Stromal cell of bone marrow (primary cell): ENCODE measurements around the gene PLS1.
"Not testable (repeated sequence)": the region's sequence is repeated elsewhere in the genome, so short reads cannot be mapped to it uniquely, and the experiment has no call there.

Experiments used
- DNase-seq: peaks from one replicate; pipeline ENCODE4 v3.0.0-alpha.2; 2012; ENCODE audit warnings: low read depth

Gene PLS1

DNA sequence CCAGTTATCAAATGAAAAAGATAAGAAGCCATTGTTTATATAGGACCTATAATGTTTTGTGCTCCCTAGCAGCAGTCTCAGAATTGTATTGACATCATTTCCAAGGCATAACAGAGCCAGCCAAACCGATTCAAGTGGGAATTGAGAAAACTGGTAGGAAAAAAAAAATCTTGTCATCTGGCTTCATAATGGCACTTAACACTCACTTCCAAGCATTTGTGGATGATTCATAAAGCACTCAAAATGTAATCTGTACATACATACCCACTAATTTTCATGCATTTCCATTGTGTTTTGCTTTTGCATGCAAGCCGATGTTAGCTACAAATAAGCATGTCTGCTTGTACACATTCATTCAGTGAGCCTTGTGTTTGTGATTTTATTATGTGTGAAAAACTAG is 109.0 kb downstream of the PLS1 start:
- DNase-seq = peak; percentile 18

GRCh38 chr3:142706321-142707127 is 110.3 kb downstream of the PLS1 start:
- no peak for DNase-seq

DNA sequence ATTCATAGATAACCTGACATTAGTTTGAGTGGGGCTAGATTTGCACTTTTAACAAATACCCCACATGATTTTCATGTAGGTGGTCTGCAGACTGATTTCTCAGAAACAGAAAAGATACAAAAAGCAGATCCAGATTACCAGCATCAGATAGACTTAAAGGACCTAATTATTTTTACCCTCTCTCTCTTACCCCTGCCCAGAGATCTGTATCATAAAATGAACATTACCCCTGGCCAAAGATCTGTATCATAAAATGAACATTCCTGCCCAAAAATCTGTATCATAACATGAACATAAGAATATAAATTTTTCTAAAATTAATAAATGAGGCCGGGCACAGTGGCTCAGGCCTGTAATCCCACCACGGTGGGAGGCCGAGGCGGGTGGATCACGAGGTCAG is 113.0 kb downstream of the PLS1 start:
- no peak for DNase-seq

GRCh38 chr3:142714882-142715281 is 118.7 kb downstream of the PLS1 start:
- not testable (repeated sequence) for DNase-seq

DNA sequence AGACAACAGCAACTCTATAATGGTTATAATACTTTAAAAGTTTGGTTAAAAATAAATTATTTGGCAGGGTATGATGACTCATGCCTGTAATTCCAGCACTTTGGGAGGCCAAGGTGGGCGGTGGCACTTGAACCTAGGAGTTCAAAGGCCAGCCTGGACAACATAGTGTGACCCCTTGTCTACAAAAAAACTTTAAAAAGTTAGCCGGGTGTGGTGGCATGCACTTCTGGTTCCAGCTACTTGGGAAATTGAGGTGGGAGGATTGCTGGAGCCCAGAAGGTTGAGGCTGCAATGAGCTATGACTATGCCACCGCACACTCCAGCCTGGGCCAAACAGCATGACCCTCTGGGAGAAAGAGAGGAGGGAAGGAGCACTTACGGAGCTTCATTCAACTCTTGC is 119.9 kb downstream of the PLS1 start:
- no peak for DNase-seq

DNA sequence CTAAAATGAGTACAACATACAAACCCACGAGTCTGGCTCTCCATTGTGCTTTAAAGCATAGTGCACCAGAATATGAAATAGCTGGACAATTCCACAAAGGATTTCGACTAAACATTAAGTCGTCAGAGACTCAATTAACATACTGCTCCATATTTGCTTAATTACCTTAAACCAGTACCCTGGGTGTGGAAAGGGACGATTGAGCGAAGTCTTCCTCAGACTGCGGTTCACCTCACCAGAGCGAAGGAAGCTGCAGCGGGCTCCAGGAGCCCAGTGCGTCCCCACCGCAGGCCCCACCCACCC is 127.4 kb downstream of the PLS1 start:
- no peak for DNase-seq

- peak; percentile 47 for DNase-seq
These were observed 127.9 kb downstream of the PLS1 start, which contains the start of gene TRPC1 for GRCh38 chr3:142723968-142724681. Gene TRPC1, plus strand, starts transcription at chr3:142724034. Its CDS starts 526 bp downstream, at chr3:142724560.

GRCh38 chr3:142724682-142725356 is 128.6 kb downstream of the PLS1 start:
- no peak for DNase-seq

DNA sequence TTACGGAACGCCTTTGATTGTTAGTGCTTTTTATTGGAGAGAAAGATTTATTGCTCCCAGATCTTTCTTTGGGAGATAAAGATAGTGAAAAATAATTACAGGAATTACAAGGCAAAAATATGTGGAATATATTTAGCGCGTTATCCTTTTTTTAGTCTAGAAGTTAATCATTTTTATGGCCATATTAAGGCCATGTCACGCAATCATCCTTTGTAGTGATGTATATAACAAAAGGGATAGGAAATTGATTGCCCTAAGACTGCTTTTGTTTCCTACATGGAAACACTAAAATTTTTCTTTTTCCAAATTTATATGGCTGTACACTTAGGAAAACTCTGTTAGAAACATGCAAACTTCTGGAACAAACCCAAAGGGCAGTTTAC is 129.2 kb downstream of the PLS1 start:
- DNase-seq = no peak

- DNase-seq = no peak
These were observed 129.8 kb downstream of the PLS1 start for GRCh38 chr3:142726017-142726416.

DNA sequence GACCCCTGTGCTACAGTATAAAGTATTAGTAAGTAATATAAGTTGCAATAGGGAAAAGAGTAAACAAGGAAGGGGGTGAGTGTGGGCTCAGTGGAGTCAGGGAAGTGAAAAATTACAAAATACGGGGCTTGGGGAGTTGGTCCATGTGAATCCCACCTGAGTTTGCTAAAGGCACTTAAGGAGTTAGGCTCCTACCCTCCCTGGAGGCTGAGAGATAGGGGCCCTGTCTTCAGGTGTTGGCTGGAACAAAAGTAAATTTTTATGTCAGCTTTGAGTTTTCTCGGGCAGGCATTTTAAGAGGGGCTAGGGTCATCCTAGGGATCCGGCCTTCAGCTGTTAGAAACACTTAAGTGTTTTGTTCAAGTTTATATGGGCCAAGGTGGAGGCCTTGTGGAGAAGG is 135.9 kb downstream of the PLS1 start:
- no peak for DNase-seq

DNA sequence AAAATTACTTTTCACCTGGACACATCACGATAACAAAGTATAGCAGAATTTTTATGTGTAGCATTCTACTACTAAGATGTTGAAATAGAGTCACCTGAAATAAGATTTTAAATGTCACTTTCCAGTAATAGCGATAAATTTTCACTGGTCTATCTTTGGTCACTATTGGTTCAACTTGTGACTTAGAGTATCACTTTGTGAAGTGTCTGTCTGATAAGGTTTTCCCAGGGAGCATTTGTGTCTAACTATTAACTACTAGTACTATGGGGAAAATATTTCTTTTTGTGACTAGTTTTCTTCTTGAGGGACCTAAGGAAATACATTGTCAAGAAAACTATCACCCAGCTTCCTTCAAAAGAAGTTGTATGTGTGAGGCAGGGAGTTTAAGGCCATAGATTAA is 138.6 kb downstream of the PLS1 start:
- no peak for DNase-seq

DNA sequence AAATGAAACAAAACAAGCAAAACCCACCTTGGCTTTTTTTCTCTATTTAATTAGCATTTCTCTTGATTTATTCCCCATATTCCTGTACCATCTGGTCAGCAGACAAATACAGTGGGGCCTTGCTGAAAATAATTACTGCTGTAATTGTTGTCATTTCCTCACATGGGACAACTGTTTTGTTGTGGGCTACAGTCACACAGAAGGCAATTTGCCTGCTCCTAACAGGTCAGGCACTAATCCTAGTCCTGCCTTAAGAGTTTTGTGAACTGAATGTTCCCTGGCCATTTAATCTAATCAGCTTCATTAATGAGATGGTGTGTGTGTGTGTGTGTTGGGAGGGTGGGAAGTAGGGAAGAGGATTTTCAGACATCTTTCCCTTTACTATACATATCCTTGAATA is 139.3 kb downstream of the PLS1 start:
- DNase-seq = no peak

DNA sequence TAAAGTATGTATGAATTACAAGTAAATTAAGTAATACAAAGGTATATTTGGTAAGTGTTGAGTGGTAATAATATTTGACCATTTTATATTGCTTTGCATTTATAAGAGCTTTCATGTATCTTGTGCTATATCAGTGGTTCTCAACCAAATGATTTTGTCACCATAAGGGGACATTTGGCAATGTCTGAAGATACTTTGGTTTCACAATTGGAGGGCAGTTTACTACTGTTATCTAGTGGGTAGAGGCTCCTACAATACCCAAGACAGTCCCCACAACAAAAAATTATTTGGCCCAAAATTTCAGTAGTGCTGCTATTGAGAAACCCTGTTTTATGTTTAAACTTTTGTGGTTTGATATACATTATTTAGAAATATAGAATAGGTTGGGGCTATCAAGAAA is 142.2 kb downstream of the PLS1 start:
- no peak for DNase-seq

- DNase-seq = no peak
These were observed 150.5 kb downstream of the PLS1 start for GRCh38 chr3:142746646-142747045.

- not testable (repeated sequence) for DNase-seq
These were observed 154.3 kb downstream of the PLS1 start for GRCh38 chr3:142750531-142750930.

- not testable (repeated sequence) for DNase-seq
These were observed 156.4 kb downstream of the PLS1 start for GRCh38 chr3:142752605-142753004.

GRCh38 chr3:142754494-142754893 is 158.3 kb downstream of the PLS1 start:
- DNase-seq = no peak
